ENCODE measurements around the gene C1D.

Gene C1D

DNA sequence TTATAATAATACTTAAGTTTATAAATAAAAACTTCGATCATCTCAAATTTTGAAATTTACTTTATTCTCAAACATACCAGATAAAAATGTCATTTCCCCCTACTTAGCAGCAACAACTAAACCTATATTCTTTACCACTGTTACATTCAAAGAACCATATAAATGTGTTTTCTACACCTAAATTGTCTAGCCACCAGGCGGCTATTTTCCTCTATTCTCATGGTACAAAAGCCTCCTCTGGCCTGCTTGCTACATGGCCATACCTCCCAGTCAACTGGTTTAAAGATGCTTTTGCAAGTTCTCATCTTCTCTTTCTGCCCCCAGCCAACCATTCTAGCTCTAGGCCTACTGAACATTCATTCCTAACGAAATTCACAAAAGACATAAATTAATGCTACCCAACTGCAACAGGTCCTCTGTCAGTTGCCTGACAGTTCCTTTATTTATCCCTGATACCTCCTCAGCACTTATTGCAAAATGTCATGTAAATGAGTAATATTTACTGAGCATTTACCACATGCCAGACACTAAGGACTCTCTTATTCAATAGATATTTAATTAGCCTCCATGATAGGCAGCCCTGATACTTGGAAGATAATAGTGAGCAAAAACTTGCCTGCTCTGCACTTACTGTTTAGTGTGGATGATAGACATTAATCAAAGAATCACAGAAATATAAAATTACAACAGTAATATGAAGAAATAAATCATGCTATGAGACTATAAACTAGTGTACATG lies 5.0 kb downstream of the C1D start:
- DNase-seq (ENCODE audit: low spot score): no peak

DNA sequence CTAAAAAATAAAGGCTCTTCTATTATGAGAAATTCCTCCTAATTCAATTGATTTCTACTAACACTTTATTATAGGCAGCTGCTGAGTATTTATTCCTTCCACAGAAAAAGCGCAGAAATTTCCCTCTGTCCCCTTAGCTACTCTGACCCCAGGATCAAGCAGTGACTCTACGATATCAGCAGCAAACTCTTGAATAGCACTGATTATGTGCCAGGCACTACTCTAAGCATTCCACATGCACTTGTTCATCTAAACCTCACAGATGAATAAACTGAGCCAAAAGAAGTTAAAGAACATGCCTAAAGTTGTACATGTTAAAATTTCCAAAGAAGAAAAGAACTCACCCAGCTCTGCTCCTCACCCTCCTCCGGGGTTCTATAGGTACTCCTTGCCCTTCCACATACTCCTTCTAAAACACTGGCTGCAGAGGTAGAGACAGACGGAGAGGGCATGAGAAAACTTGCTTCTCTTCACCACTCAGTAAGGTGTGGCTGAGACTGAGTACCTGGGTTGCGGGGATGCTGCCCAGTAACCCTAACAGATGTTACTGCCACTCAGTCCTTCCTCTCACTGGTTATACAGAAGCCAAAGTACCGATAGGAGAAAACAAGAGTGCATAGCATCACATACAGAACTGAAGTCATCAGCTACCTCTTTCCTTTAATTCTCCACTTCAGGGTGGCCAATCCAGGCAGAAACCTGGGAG lies 9.9 kb downstream of the C1D start:
- DNase-seq (ENCODE audit: low spot score): no peak

DNA sequence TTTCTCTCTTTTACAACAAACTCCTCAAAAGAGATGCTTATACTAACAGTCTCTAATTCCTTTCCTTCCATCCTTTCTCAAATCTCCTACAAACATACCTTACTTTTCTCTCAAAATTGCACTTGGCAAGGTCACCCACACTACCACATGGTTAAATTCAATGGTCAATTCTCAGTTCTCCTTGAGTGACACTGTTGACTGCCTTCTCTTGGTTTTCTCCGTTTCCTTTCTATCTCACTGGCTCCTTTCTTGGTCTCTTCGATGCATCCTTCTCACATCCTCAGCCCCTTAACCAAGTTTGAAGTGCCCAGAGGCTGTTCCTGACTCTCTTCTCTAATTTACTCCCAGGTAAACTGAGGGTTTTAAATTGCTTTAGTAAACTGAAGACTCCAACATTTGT lies 12.5 kb downstream of the C1D start:
- DNase-seq (ENCODE audit: low spot score): no peak

DNA sequence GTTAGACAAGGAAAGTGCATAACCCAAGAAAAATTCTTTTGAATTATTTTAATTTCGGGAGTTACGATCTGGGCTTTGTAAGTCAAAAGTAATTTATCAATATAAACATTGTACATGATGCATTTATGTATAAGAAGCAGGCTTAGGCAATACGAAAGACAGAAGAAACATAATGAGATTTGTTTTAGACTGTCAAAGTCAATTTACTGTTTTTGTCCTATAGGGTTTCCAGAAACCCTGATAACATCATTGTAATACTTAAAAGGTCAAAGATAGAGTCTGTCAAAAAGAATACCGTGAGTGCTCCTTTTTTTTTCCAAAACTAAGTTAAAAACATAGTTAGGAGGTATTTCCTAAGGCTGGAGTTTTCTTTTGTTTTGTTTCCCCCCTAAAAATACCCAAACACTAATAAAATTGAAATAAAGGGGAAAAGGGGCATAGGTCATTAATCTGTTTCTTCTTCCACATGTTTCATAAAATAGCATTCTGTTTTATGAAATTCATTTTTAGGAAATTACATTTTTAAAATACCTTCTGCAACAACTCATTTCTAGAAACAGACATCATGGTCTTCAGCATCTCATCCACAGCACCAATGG lies 16.1 kb downstream of the C1D start:
- DNase-seq (ENCODE audit: low spot score): no peak

DNA sequence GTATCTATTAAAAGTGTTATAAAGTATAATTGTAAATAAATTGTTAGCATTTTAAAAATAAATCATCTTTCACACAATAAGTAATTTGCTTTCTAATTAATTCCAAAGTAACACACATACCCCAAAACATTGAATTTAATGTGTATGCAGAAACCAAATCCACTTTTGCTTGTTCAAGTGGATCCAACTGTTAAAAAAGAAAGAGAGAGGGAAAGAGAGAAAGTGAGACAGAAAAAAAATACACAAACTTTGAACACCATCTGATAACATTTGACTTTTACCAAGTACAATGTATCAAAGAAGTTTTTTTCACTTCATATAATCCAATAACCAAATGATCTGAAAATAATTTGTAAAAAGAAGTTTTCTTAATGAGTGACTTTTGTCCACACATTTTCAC lies 16.6 kb downstream of the C1D start:
- DNase-seq (ENCODE audit: low spot score): no peak

DNA sequence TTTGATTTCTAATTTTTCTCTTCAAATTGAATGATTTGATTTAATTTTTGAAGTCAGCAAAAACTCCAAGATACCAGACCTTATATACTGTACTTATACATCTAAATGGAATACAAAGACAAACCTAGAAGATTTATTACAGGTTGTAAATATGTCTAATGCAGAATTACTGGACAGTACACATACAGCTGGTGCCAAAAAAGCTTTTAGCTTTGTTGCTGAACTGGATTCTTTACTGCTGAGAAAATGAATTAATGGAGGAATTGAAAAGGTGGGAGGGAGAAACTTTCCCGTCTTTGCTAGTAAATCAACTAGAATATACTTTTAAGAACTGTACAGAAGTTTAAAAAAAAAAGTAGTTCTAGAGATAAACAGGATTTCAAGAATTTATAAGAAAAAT lies 17.5 kb downstream of the C1D start:
- no peak for DNase-seq (ENCODE audit: low spot score)

DNA sequence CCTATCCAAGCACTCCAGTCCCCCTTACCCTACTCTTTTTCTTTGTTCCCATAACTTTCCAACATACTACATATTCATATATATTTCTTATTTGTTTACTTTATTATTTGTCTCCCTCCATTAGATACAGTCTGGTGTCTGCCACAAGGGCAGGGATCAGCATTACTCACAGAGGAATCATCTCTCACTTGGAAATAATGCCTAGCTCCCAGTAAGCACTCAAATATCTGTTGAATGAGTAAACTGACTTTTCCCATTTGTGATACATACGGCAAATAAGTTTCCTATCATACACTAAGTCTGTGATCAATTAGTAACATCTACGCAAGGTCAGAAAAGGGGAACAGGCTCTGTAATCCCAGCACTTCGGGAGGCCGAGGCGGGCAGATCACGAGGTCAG lies 18.7 kb downstream of the C1D start:
- no peak for DNase-seq (ENCODE audit: low spot score)

DNA sequence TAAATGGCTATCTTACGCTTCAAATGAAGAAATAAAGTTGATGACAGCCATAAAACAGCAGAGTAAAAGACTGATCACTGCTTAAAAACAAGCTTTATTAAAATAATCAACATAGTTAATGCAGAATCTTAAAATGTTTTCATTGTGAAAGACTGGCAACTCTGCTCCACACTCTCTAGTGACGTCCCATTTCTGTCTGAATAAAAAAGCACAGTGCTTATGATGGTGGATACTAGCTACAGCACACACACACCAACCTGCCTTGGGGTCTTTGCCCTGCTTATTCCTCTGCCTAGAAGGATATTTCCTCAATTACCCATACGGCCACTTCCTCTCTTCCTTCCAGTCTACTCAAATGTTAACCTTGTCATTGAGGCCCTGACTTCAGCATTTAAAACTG lies 19.1 kb downstream of the C1D start:
- no peak for DNase-seq (ENCODE audit: low spot score)

DNA sequence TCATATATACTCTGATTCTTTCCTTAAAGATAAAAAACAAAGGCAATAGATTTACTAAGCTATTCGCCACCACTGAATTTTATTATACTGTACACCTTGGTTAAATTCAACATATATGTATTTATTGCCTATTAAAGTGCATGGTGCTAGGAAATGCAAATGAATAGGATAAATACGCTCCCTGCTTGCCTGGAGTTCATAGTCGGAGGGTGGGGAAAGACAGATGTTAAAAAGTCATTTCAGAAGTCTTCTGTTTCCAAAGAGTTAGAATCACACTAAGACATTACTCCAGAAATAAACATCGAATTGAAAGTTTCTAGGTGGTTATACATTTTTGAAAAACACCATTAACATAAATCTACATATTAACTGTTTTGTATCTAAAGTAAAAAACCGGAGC lies 19.8 kb downstream of the C1D start:
- no peak for DNase-seq (ENCODE audit: low spot score)

DNA sequence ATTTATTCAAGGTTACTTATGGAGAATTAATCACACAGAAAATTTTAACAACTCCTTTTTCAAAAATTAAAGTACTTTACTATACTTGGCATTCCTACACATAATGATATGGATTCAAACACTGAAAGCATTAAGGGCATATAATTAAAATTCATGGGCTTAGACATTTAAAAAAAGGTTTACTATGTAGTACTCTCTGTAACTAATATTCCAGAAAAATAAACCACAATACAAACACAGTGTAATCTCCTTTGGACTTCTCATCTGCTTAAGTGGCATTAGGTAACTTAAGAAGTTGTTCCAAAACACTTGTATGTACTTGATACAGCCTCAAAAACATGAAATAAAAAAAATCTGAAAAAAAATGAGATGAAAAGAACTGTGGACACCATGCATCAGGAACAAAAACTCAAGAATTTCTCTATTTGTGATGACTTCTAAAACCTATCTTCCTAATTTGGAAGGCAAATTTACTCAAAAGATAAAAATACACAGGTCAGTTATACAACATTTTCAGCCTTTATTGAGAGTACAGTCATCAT lies 21.0 kb downstream of the C1D start:
- no peak for DNase-seq (ENCODE audit: low spot score)

DNA sequence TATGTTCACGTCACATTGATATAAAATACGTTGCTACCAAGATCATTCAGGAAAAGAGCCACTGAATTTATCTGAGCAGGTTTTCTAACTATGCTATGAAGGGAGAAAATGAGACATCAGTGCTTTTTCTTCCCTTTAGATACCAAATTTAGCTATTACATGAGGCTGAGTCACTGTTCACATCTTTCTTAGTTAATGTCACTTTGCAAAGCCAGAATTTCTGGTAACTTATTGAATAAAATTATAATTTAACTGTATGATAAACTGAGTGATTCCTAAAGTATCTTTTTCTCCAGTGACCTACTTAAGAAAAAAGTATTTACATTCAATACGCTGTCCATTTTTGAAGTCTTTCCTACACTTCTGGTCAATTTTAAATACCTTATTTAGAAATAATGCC lies 22.7 kb downstream of the C1D start:
- no peak for DNase-seq (ENCODE audit: low spot score)

DNA sequence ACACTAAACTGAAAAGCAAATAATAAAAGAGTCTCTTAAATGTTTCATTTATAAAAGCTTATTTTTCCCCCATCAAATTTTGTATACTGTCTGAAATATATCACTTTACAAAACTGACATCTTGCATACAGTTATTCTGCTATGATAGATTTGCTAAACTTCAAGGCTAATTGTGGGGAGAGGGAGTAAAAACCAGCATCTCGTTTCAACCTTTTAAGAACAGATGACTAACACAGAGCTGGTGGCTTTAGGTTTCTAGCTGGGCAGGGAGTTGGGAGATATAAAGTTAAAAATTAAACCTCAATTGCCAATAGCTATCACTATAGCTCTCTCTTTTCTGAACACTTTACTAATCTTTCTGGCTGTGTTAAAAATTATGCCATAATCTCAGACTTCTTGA lies 23.5 kb downstream of the C1D start:
- DNase-seq (ENCODE audit: low spot score): no peak

DNA sequence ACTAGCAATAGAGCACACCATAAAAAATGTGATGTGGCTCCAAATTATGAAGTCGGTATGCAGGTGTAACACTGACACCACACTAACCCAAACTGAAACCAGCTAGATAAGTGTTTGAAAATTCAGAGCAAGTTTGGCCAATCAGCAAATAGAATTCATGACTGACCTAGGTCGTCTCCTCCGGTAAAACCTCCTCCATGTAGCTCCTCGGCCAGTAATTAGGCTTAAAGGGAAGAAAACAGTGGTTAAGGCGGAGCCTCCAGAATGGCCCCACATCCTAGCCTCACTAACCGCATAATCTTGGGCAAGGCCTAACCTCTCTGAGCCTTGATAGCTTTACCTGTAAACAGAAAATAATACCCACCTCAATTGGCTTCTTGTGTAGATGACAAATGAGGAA lies 30.1 kb downstream of the C1D start:
- DNase-seq (ENCODE audit: low spot score): no peak

DNA sequence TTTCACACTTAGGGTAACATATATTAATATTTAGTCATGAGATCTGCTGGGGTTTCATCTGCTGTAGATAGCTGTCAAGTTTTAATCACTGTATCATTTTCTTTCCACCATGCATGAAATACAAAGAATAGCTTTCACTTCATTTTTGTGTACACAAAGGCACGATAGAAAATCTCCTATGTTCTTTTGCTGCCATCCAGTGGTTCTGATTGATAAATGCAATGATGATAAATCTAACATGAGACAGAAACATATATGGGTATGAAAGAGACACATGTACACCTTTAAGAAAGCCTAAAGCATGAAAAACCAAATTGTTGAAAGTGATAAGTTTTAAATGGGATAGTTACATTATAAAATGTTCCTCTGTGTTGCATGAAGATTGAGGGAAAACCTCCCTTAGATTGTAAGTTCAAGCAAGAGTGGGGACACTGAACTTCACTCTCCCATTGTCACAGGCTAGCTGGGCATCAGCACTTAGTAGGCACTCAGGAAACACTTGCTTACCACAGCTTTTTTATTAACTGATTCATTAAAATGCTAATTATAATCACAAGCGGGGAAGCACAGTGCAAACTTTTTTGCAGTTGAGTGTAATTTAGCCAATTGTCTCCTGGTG lies 31.2 kb downstream of the C1D start:
- peak; percentile 64 for DNase-seq (ENCODE audit: low spot score)

DNA sequence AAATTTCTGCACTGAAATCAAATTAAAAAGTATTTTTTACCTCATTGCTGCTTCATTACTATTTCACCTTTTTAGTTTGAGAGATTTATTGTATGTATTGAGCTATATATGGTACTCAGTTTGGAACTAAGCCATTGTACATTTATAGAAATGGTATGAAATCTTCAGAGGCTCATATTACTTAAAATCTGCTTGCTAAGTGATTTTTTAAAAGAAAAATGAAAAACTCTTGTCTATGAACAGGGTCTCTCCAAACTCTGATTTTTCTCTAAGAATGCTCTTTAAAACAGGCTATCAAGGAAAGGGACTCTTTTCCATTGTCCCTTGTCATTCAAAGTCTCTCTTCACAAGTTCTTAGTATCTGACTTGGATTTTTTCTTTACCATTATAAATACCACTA lies 31.8 kb downstream of the C1D start:
- DNase-seq (ENCODE audit: low spot score): no peak

DNA sequence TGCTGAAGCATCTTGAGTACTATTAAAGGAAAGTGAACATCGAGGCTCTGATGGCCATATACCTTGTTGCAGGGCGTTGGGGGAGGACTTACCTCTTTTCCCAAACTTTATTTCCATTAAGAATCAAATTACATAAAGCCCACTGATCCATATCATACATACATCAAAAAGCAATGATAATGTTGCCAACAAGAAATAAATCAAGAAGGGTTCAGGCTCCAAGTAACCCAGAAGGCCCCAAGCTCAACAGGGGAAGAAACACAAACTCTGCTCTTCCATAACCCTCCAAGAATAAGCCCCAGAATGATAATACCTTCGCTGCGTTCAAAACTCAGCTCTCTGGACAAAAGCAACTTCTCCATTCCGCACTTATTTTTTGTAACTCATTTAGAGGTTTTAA lies 32.3 kb downstream of the C1D start:
- no peak for DNase-seq (ENCODE audit: low spot score)

DNA sequence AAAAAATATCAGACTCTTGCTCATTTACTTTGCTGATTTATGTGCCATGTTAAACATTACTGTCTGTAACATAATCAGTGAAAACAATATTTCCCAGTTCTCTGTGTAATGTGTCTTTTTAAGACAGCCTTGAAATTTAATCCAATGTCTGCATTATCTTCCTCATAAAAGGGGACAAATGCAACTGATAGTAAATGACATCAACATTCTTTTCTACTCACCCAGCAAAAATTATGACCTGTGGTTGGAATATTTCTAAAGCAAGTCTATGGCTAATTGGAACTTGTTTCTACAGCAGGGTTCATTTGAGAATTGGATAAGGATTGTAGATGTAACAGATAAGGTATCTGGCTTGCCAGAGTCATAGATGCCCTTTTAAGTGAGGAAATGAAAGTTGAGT lies 34.8 kb downstream of the C1D start:
- DNase-seq (ENCODE audit: low spot score): no peak

DNA sequence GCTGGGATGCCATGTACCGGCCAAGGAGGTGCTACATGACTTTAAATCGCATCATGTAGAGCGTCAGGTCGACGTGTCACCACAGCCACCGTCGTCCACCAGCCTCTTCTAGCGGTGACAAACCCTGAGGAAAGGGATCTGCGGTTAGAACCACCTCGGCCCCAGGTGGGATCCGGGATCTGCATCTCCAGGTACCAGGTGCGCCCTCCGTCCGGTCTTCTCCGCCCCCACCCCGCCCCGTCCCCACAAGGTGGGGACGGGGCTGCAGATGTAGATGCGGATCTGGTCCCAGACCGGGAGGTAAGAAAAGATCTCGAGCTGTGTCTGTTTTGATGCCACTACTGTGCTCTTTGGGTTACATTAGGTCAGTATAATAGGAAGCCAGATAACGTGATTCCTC lies 38.4 kb downstream of the C1D start:
- DNase-seq (ENCODE audit: low spot score): no peak

DNA sequence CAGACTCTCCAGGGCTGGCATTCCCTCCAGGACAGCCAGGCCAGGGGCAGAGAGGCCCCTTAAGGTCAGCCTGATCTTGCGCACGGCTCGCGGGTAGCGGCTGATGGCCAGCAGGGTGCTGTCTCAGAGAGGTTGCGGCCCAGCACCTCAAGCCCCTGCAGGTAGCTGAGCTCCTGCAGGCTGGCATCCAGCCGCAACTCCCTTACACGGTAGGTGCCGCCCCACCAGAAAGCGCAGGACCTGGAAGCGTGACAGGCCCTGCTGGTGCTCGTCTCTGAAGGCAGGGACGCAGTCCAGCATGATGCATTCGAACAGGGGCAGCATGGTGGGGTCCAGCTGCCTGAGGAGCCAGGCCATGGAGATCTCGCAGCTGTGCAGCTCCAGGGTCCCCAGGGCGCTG lies 38.9 kb downstream of the C1D start:
- no peak for DNase-seq (ENCODE audit: low spot score)

DNA sequence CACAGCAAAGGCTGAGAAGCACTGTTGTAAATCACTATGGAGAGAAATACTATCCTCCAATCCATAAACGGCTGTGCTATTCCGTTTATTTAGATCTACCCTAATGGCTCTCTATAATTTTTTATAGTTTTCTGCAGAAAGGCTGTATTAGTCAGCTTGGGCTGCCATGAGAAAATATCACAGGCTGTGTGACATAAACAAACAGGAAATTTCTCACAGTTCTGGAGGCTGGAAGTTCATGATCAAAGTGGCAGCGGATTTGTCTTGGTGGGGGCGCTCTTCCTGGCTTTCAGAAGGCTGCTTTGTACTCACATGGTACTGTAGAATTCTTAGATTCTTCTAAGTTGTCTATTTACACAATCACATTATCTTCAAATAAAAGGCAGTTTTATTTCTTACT lies 44.1 kb downstream of the C1D start:
- no peak for DNase-seq (ENCODE audit: low spot score)

DNA sequence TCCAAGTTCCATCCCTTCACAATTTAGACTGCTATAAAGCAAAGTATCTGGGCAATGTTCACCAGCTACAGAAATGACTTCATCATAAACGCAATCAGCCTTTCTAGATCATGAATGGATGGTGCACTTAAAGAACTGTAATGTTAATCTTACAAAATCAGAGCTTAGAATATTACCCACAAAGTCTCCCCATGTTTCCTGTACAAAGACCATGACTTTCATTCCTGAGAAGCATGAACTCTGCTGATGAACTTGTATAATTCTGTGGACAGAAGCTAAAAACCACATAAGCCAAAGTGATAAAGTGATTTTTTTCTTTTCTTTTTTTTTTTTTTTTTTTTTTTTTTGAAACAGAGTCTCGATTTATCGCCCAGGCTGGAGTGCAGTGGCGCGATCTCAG lies 53.3 kb downstream of the C1D start:
- DNase-seq (ENCODE audit: low spot score): no peak

DNA sequence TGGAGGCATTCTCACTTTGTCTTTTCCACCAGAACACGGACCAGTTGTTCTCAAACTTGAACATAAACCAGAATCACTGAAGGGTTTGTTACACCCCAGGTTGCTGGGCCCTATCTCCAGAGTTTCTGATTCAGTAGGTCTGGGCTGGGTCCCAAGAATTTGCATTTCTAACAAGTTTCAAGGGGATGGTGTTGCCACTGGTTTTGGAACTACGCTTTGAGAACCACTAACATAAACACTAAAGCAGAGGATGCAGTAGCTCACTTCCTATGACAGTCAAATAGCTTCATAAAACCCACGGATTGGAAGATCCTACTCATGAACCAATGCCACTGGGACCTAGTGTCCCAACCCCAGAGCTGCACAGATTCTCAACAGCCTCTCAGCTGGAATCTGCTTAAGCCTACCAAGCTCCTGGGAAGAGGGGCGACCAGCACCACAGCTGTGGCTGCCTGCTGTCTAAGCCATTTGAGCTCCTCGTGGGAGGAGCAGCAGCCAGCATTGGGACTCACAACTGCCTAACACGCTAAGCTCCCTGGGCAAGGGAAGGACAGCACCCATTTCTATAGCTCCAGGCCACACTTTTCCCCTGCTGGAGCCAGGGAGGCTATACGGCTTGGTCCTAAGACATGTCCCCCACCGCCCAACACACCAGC lies 62.5 kb downstream of the C1D start:
- DNase-seq (ENCODE audit: low spot score): no peak

All from globus pallidus (tissue), 1 donor.